HEK293 (cell line): ENCODE data around the gene FBRSL1.

Source experiments
- ZNF560 ChIP-seq: fragments of 450-650 bp; formaldehyde crosslinking; IDR thresholded peaks from 2 replicates; pipeline ENCODE4 v1.5.1; 2017; ENCODE audit warnings: missing biosample characterization, missing genetic modification characterization, borderline replicate concordance
- ZNF792 ChIP-seq: fragments of 450-650 bp; formaldehyde crosslinking; IDR thresholded peaks from 2 replicates; pipeline ENCODE4 v1.5.1; 2016; ENCODE audit warnings: missing biosample characterization, missing genetic modification characterization
- TF ChIP-seq, protein P1 (sequence below): fragments of 450-650 bp; formaldehyde crosslinking; IDR thresholded peaks from 2 replicates; pipeline ENCODE4 v1.5.1; 2016; ENCODE audit warnings: missing biosample characterization, missing genetic modification characterization
- TF ChIP-seq, protein P2 (sequence below): fragments of 450-650 bp; formaldehyde crosslinking; conservative IDR thresholded peaks from 2 replicates; pipeline ENCODE4 v1.5.1; 2016; ENCODE audit warnings: low read depth, missing biosample characterization, missing genetic modification characterization

- no peak for TF ChIP-seq ZNF560 (tag by site-specific recombination)
- TF ChIP-seq, protein P1, sequence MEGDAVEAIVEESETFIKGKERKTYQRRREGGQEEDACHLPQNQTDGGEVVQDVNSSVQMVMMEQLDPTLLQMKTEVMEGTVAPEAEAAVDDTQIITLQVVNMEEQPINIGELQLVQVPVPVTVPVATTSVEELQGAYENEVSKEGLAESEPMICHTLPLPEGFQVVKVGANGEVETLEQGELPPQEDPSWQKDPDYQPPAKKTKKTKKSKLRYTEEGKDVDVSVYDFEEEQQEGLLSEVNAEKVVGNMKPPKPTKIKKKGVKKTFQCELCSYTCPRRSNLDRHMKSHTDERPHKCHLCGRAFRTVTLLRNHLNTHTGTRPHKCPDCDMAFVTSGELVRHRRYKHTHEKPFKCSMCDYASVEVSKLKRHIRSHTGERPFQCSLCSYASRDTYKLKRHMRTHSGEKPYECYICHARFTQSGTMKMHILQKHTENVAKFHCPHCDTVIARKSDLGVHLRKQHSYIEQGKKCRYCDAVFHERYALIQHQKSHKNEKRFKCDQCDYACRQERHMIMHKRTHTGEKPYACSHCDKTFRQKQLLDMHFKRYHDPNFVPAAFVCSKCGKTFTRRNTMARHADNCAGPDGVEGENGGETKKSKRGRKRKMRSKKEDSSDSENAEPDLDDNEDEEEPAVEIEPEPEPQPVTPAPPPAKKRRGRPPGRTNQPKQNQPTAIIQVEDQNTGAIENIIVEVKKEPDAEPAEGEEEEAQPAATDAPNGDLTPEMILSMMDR (tag by site-specific recombination) = no peak
- TF ChIP-seq, protein P2, sequence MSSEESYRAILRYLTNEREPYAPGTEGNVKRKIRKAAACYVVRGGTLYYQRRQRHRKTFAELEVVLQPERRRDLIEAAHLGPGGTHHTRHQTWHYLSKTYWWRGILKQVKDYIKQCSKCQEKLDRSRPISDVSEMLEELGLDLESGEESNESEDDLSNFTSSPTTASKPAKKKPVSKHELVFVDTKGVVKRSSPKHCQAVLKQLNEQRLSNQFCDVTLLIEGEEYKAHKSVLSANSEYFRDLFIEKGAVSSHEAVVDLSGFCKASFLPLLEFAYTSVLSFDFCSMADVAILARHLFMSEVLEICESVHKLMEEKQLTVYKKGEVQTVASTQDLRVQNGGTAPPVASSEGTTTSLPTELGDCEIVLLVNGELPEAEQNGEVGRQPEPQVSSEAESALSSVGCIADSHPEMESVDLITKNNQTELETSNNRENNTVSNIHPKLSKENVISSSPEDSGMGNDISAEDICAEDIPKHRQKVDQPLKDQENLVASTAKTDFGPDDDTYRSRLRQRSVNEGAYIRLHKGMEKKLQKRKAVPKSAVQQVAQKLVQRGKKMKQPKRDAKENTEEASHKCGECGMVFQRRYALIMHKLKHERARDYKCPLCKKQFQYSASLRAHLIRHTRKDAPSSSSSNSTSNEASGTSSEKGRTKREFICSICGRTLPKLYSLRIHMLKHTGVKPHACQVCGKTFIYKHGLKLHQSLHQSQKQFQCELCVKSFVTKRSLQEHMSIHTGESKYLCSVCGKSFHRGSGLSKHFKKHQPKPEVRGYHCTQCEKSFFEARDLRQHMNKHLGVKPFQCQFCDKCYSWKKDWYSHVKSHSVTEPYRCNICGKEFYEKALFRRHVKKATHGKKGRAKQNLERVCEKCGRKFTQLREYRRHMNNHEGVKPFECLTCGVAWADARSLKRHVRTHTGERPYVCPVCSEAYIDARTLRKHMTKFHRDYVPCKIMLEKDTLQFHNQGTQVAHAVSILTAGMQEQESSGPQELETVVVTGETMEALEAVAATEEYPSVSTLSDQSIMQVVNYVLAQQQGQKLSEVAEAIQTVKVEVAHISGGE (tag by site-specific recombination) = no peak
- TF ChIP-seq ZNF792 = no peak
Measured at GRCh38 chr12:132534076-132534475, 44.1 kb downstream of the FBRSL1 start.
